WERI-Rb-1 (cell line): ENCODE data around the gene PLXNB3.

Experiments used
- DNase-seq: peaks from one replicate; pipeline ENCODE4 v3.0.0-alpha.2; 2020
- H3K27ac ChIP-seq: fragments of 250-450 bp; sonication (Bioruptor Pico); 2 replicates; pipeline ENCODE4 v1.5.1; 2020; ENCODE audit warnings: mild to moderate bottlenecking, moderate library complexity
- H3K27me3 ChIP-seq: fragments of 250-450 bp; sonication (Bioruptor Pico); 2 replicates; pipeline ENCODE4 v1.5.1; 2021; ENCODE audit warnings: mild to moderate bottlenecking, low read depth, moderate library complexity; ENCODE audit not compliant: insufficient read depth, severe bottlenecking
- H3K36me3 ChIP-seq: fragments of 250-450 bp; sonication (Bioruptor Pico); 2 replicates; pipeline ENCODE4 v1.5.1; 2020; ENCODE audit warnings: mild to moderate bottlenecking, moderate library complexity
- H3K4me3 ChIP-seq: 2 replicates; pipeline ENCODE4 v1.5.1; 2011; ENCODE audit warnings: low read depth, mild to moderate bottlenecking, control low read depth, low read length
- H3K9me3 ChIP-seq: fragments of 250-450 bp; sonication (Bioruptor Pico); 2 replicates; pipeline ENCODE4 v1.5.1; 2021; ENCODE audit warnings: mild to moderate bottlenecking, moderate library complexity; ENCODE audit not compliant: severe bottlenecking
- CTCF ChIP-seq: IDR thresholded peaks from 2 replicates; pipeline ENCODE4 v1.5.1; 2011; ENCODE audit warnings: low read depth, mild to moderate bottlenecking, control low read depth, inconsistent platforms, low read length

Gene PLXNB3

GRCh38 chrX:153802513-153803045 is 38.5 kb downstream of the PLXNB3 start:
- DNase-seq, result no peak
- no peak for TF ChIP-seq CTCF
- Histone ChIP-seq H3K27me3 (peaks cover 27% of the 10 kb centered on the region), H3K9me3 (no peaks in the 10 kb centered on the region), H3K36me3 (peaks cover 30% of the 10 kb centered on the region), H3K27ac (no peak overlapping the region), H3K4me3 (no peak overlapping the region)

- H3K9me3 ChIP-seq, result no peaks in the 10 kb centered on the region
Observed at GRCh38 chrX:153803211-153804099, 39.4 kb downstream of the PLXNB3 start.

GRCh38 chrX:153804100-153804595 is 40.1 kb downstream of the PLXNB3 start:
- no peak for TF ChIP-seq CTCF
- H3K27me3 ChIP-seq, result peaks cover 27% of the 10 kb centered on the region
- H3K4me3 ChIP-seq, result no peak overlapping the region
- no peak overlapping the region for H3K27ac ChIP-seq
- peaks cover 16% of the 10 kb centered on the region for H3K36me3 ChIP-seq
- DNase-seq, result no peak
- H3K9me3 ChIP-seq, result no peaks in the 10 kb centered on the region

More at GRCh38 chrX:153803211-153804099, 39.4 kb downstream of the PLXNB3 start:
- peaks cover 27% of the 10 kb centered on the region for H3K27me3 ChIP-seq
- H3K4me3 ChIP-seq, result no peak overlapping the region
- no peak overlapping the region for H3K27ac ChIP-seq
- H3K36me3 ChIP-seq, result peaks cover 23% of the 10 kb centered on the region
- DNase-seq, result no peak
- no peak for TF ChIP-seq CTCF

GRCh38 chrX:153804621-153805020 is 40.6 kb downstream of the PLXNB3 start:
- peaks cover 11% of the 10 kb centered on the region for H3K36me3 ChIP-seq
- peaks cover 27% of the 10 kb centered on the region for H3K27me3 ChIP-seq
- TF ChIP-seq CTCF, result no peak
- H3K27ac ChIP-seq, result no peak overlapping the region
- no peak for DNase-seq
- no peaks in the 10 kb centered on the region for H3K9me3 ChIP-seq
- no peak overlapping the region for H3K4me3 ChIP-seq

- Histone ChIP-seq H3K36me3 (peaks cover 8% of the 10 kb centered on the region), H3K4me3 (no peak overlapping the region), H3K9me3 (no peaks in the 10 kb centered on the region), H3K27ac (no peak overlapping the region), H3K27me3 (peaks cover 27% of the 10 kb centered on the region)
- DNase-seq, result no peak
- TF ChIP-seq CTCF, result no peak
Observed at GRCh38 chrX:153805436-153805835, 41.4 kb downstream of the PLXNB3 start.
